MCF 10A (cell line): ENCODE results near the gene CYTH2. TPM values are rescaled to one million over a fixed set of nuclear protein-coding genes. Genes with fewer than 3 reads are reported as not detected.

Experiments
- BruUV-seq: library from RNA; stranded (reverse); fragments of 400-500 nt; replicated peaks from 2 replicates; lab custom pipeline; 2021; lab: Mats Ljungman, UMichigan
- CTCF ChIA-PET: fragments of 300-600 bp; sonication (Branson Sonifier 250); formaldehyde crosslinking; extraction: SDS; loops from one replicate; lab custom pipeline; 2021; ENCODE audit warnings: antibody characterized with exemption, inconsistent platforms; lab: Yijun Ruan, JAX
- POLR2A ChIA-PET: fragments of 300-600, 350-650 bp; sonication (Branson Sonifier 250); formaldehyde crosslinking; extraction: SDS; loops from one replicate; lab custom pipeline; 2020; ENCODE audit warnings: antibody characterized with exemption, inconsistent platforms; lab: Yijun Ruan, JAX
- DNase-seq: peaks from one replicate; pipeline ENCODE4 v3.0.0-alpha.2; 2018; ENCODE audit not compliant: unreplicated experiment
- H3K27ac Mint-ChIP-seq: one replicate; pipeline ENCODE4 v1.8.0; 2022; ENCODE audit warnings: mild to moderate bottlenecking, low read depth, mixed read lengths; ENCODE audit not compliant: unreplicated experiment
- H3K27me3 Mint-ChIP-seq: one replicate; pipeline ENCODE4 v1.8.0; 2022; ENCODE audit warnings: mixed read lengths; ENCODE audit not compliant: insufficient read depth, unreplicated experiment
- H3K36me3 Mint-ChIP-seq: one replicate; pipeline ENCODE4 v1.8.0; 2022; ENCODE audit warnings: mild to moderate bottlenecking, moderate library complexity, mixed read lengths; ENCODE audit not compliant: insufficient read depth, unreplicated experiment
- H3K4me1 Mint-ChIP-seq: one replicate; pipeline ENCODE4 v1.8.0; 2022; ENCODE audit warnings: mixed read lengths; ENCODE audit not compliant: insufficient read depth, unreplicated experiment
- H3K4me3 Mint-ChIP-seq: one replicate; pipeline ENCODE4 v1.8.0; 2022; ENCODE audit warnings: mild to moderate bottlenecking, moderate library complexity, mixed read lengths; ENCODE audit not compliant: unreplicated experiment
- H3K9me3 Mint-ChIP-seq: one replicate; pipeline ENCODE4 v1.8.0; 2022; ENCODE audit warnings: mixed read lengths; ENCODE audit not compliant: unreplicated experiment
- CTCF ChIP-seq: fragments of 200-600 bp; IDR thresholded peaks from one replicate; pipeline ENCODE4 v1.8.0; 2022; ENCODE audit warnings: antibody characterized with exemption, mild to moderate bottlenecking; ENCODE audit not compliant: unreplicated experiment
- intact Hi-C: fragments of 100-400 bp; cut with micrococcal nuclease; formaldehyde crosslinking; loops from 2 replicates; pipeline ENCODE4 v1.14.1; 2022
- total RNA-seq: library from RNA; stranded (reverse); gene quantifications from 2 replicates; pipeline ENCODE4 v1.2.3, GENCODE V29; 2022

The CYTH2 gene
- total RNA-seq, 1 experiment from 2014 or later, result 70.3 TPM

- ChIA-PET CTCF (no interaction called here), POLR2A (no interaction called here)
- DNase-seq, result no peak
- H3K36me3 Mint-ChIP-seq, result peaks cover 78% of the 10 kb centered on the region
- BruUV-seq, result no TSS peak
- no peak overlapping the region for H3K27ac Mint-ChIP-seq
- no peak overlapping the region for H3K4me3 Mint-ChIP-seq
- H3K4me1 Mint-ChIP-seq, result peaks cover 23% of the 10 kb centered on the region
- intact Hi-C loops, result no loop called here
- no peaks in the 10 kb centered on the region for H3K9me3 Mint-ChIP-seq
- no peak for TF ChIP-seq CTCF
- H3K27me3 Mint-ChIP-seq, result no peaks in the 10 kb centered on the region
Measured at GRCh38 chr19:48450863-48451262, 18.3 kb upstream of the CYTH2 start.

DNA sequence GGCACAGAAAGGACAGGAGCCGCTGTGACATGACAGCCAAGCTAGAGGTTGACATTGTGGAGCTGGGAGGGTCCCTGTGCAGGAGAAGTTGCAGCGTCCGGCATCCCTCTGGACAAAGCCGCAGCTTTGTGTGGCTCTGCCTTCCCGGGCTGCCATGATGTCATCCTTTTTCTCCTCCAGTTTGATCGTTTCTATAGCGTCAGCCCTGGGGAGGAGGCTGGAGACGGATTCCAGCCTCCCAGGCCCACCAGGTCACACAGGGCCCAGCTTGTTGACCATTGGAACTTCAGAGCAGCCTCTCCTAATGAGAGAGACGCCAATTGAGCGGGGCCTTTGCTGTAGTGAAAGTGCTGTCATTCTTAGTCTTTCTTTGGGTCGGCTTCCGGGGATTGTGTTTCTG is 17.5 kb upstream of the CYTH2 start:
- no peak for TF ChIP-seq CTCF

GRCh38 chr19:48452289-48453190 is 16.6 kb upstream of the CYTH2 start:
- H3K9me3 Mint-ChIP-seq, result no peaks in the 10 kb centered on the region
- CTCF ChIA-PET, result interaction anchor here (0.6 kb wide), 1 partner anchor 129 kb away, joined by 3 read pairs; no protein-coding TSS in a partner anchor
- BruUV-seq, result no TSS peak
- H3K4me3 Mint-ChIP-seq, result no peak overlapping the region
- no peak for TF ChIP-seq CTCF
- peaks cover 82% of the 10 kb centered on the region for H3K36me3 Mint-ChIP-seq
- H3K27me3 Mint-ChIP-seq, result no peaks in the 10 kb centered on the region
- H3K27ac Mint-ChIP-seq, result no peak overlapping the region
- POLR2A ChIA-PET, result interaction anchor here (0.6 kb wide), 1 partner anchor 9 kb away, joined by 3 read pairs; no protein-coding TSS in a partner anchor
- no peak for DNase-seq
- peaks cover 17% of the 10 kb centered on the region for H3K4me1 Mint-ChIP-seq
- intact Hi-C loops, result no loop called here

More for the DNA sequence above, 17.5 kb upstream of the CYTH2 start:
- CTCF ChIA-PET, result no interaction called here
- POLR2A ChIA-PET, result interaction anchor here (0.6 kb wide), 1 partner anchor 10 kb away, joined by 3 read pairs; no protein-coding TSS in a partner anchor
- no peaks in the 10 kb centered on the region for H3K9me3 Mint-ChIP-seq
- intact Hi-C loops, result no loop called here
- H3K4me3 Mint-ChIP-seq, result no peak overlapping the region
- H3K27ac Mint-ChIP-seq, result no peak overlapping the region
- H3K36me3 Mint-ChIP-seq, result peaks cover 80% of the 10 kb centered on the region
- H3K4me1 Mint-ChIP-seq, result peaks cover 19% of the 10 kb centered on the region
- no peaks in the 10 kb centered on the region for H3K27me3 Mint-ChIP-seq
- no TSS peak for BruUV-seq
- DNase-seq, result no peak

DNA sequence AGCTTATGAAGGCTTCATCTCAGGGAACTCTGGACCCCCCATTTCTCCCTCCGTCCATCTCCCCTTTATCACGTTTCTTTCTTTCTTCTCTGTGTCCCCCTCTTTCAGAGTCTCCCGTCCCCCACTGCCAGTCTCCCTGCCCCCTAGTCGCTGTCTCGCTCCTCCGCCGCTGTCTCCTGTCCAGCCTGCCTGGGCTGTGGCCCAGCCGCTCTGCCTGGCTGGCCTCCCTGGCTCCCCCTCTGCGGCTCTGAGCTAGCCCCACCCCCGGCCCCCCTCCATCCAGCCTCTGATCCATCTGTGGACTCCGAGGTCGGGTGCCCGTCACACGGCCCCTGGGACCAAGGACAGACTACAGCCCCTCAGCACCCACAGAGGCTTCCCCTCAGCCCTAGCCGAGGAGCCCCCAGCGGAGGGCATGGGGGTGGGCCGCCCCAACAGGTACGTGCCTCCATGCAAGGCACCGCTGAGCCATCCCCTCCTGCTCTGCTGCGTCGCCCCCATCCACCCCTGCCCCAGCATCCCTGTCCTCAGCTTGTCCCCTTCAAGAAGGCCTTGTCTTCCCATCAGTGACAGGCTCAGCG is 14.9 kb upstream of the CYTH2 start:
- H3K9me3 Mint-ChIP-seq, result no peaks in the 10 kb centered on the region
- peaks cover 78% of the 10 kb centered on the region for H3K36me3 Mint-ChIP-seq
- TF ChIP-seq CTCF, result no peak
- H3K4me1 Mint-ChIP-seq, result peaks cover 9% of the 10 kb centered on the region
- no peaks in the 10 kb centered on the region for H3K27me3 Mint-ChIP-seq
- peak overlapping the region; percentile 60 for H3K27ac Mint-ChIP-seq
- no TSS peak for BruUV-seq
- intact Hi-C loops, result no loop called here
- ChIA-PET CTCF (no interaction called here), POLR2A (no interaction called here)
- no peak for DNase-seq
- H3K4me3 Mint-ChIP-seq, result no peak overlapping the region
